NCI-H2029 (cell line): Measurements from ENCODE around the gene SLC5A10.
"Not testable (repeated sequence)": the region's sequence is repeated elsewhere in the genome, so short reads cannot be mapped to it uniquely, and the experiment has no call there.

Experiments
- DNase-seq: peaks from one replicate; lab custom pipeline; 2025; lab: John Stamatoyannopoulos, UW

SLC5A10 gene

GRCh38 chr17:19043032-19043431 is 91.1 kb downstream of the SLC5A10 start:
- DNase-seq, result not testable (repeated sequence)

GRCh38 chr17:19044643-19045042 is 92.7 kb downstream of the SLC5A10 start:
- not testable (repeated sequence) for DNase-seq

- DNase-seq, result not testable (repeated sequence)
These were observed 94.9 kb downstream of the SLC5A10 start, which contains the start of gene GRAP for GRCh38 chr17:19046782-19047375. GRAP (minus strand) TSS chr17:19046957; CDS start chr17:19046926, 31 bp downstream.

GRCh38 chr17:19047510-19047909 is 95.5 kb downstream of the SLC5A10 start:
- DNase-seq, result not testable (repeated sequence)

GRCh38 chr17:19048826-19049225 is 96.9 kb downstream of the SLC5A10 start:
- DNase-seq, result not testable (repeated sequence)

- not testable (repeated sequence) for DNase-seq
These were observed 103.5 kb downstream of the SLC5A10 start for GRCh38 chr17:19055447-19055846.

GRCh38 chr17:19062009-19062717 is 110.2 kb downstream of the SLC5A10 start:
- not testable (repeated sequence) for DNase-seq

GRCh38 chr17:19062718-19063325 is 110.9 kb downstream of the SLC5A10 start:
- DNase-seq, result not testable (repeated sequence)

- DNase-seq, result not testable (repeated sequence)
These were observed 111.5 kb downstream of the SLC5A10 start for GRCh38 chr17:19063326-19063956.

GRCh38 chr17:19064378-19064777 is 112.4 kb downstream of the SLC5A10 start:
- not testable (repeated sequence) for DNase-seq

GRCh38 chr17:19070318-19071168 is 118.6 kb downstream of the SLC5A10 start:
- not testable (repeated sequence) for DNase-seq
